H1 (cell line): ENCODE measurements around the gene CIROP. TPM values are rescaled to one million over a fixed set of nuclear protein-coding genes. Genes with fewer than 3 reads are reported as not detected.

Experiments
- CTCF ChIA-PET: fragments of 300-600 bp; sonication (Branson Sonifier 250); formaldehyde crosslinking; loops from one replicate; lab custom pipeline; 2021; ENCODE audit not compliant: partially characterized antibody; lab: Charles Lee
- POLR2A ChIA-PET: fragments of 300-600 bp; sonication (Branson Sonifier 250); formaldehyde crosslinking; loops from one replicate; lab custom pipeline; 2021; ENCODE audit warnings: inconsistent platforms; ENCODE audit not compliant: partially characterized antibody; lab: Charles Lee
- DNase-seq, 2 experiments: peaks; one replicate each; pipeline versions ENCODE4 v3.0.0 to v3.0.0-alpha.2; 2010 to 2022; ENCODE audit warnings: low spot score in 2 of 2, low read depth in 1 of 2, mixed read lengths in 1 of 2
- FAIRE-seq: peaks from 2 replicates; lab custom pipeline; 2011; peaks lifted over from hg19 to GRCh38; lab: Jason Lieb, UNC
- H2AFZ ChIP-seq: 2 replicates; pipeline ENCODE4 v1.8.1; 2012; ENCODE audit warnings: low read length, inconsistent platforms
- H2AK5ac ChIP-seq: 2 replicates; pipeline ENCODE4 v1.6.1; 2013; ENCODE audit warnings: low read depth, low read length
- H2BK120ac ChIP-seq: replicated peaks from 2 replicates; pipeline ENCODE3; 2013; ENCODE audit warnings: low read depth, low read length, inconsistent platforms
- H2BK12ac ChIP-seq: 2 replicates; pipeline ENCODE4 v1.6.1; 2013; ENCODE audit warnings: low read depth, low read length
- H2BK15ac ChIP-seq: 2 replicates; pipeline ENCODE4 v1.6.1; 2013; ENCODE audit warnings: low read length
- H2BK20ac ChIP-seq: 2 replicates; pipeline ENCODE4 v1.6.1; 2013; ENCODE audit warnings: low read length
- H2BK5ac ChIP-seq: 2 replicates; pipeline ENCODE4 v1.6.1; 2013; ENCODE audit warnings: low read depth, low read length
- H3K14ac ChIP-seq: 2 replicates; pipeline ENCODE4 v1.6.1; 2013; ENCODE audit warnings: inconsistent platforms; ENCODE audit not compliant: insufficient read length
- H3K18ac ChIP-seq: 2 replicates; pipeline ENCODE4 v1.6.1; 2013; ENCODE audit warnings: low read length; ENCODE audit errors: extremely low read depth
- H3K23ac ChIP-seq: 2 replicates; pipeline ENCODE4 v1.6.1; 2013; ENCODE audit warnings: inconsistent platforms; ENCODE audit not compliant: insufficient read length
- H3K23me2 ChIP-seq: 2 replicates; pipeline ENCODE4 v1.6.1; 2013; ENCODE audit warnings: low read depth, low read length
- H3K27ac ChIP-seq: 2 replicates; pipeline ENCODE4 v1.6.1; 2011; ENCODE audit warnings: low read depth, low read length, inconsistent platforms
- H3K27me3 ChIP-seq, 4 experiments: replicated peaks in 1 of 4; 1 replicate in 1 of 4; 2 replicates in 3 of 4; pipeline versions ENCODE4 v1.6.1 to v1.8.1; 2011 to 2013; ENCODE audit warnings: low read length in 3 of 4, mild to moderate bottlenecking in 3 of 4, inconsistent platforms in 2 of 4, mixed read lengths in 2 of 4, moderate library complexity in 1 of 4; ENCODE audit not compliant: control insufficient read depth in 3 of 4, insufficient read depth in 3 of 4; ENCODE audit errors: extremely low read depth in 1 of 4
- H3K36me3 ChIP-seq, 4 experiments: 2 replicates each; pipeline versions ENCODE4 v1.6.1 to v1.8.1; 2011 to 2013; ENCODE audit warnings: mild to moderate bottlenecking in 4 of 4, low read length in 3 of 4, moderate library complexity in 2 of 4, control low read depth in 1 of 4, inconsistent platforms in 1 of 4; ENCODE audit not compliant: insufficient read depth in 4 of 4, control insufficient read depth in 2 of 4
- H3K4ac ChIP-seq: replicated peaks from 2 replicates; pipeline ENCODE3; 2013; ENCODE audit warnings: low read length, low read depth, mixed read lengths, inconsistent platforms; ENCODE audit not compliant: insufficient read length
- H3K4me1 ChIP-seq, 4 experiments: replicated peaks in 1 of 4; 1 replicate in 1 of 4; 2 replicates in 3 of 4; pipeline versions ENCODE4 v1.6.1 to v1.8.1; 2011 to 2013; ENCODE audit warnings: low read length in 3 of 4, inconsistent platforms in 2 of 4, mixed read lengths in 1 of 4; ENCODE audit not compliant: insufficient read depth in 4 of 4, control insufficient read depth in 3 of 4
- H3K4me2 ChIP-seq, 2 experiments: 2 replicates each; pipeline versions ENCODE4 v1.6.1 to v1.8.1; 2011 to 2013; ENCODE audit warnings: low read depth in 2 of 2, low read length in 2 of 2, control low read depth in 1 of 2, inconsistent platforms in 1 of 2, mild to moderate bottlenecking in 1 of 2; ENCODE audit not compliant: insufficient read depth in 1 of 2
- H3K4me3 ChIP-seq, 4 experiments: fragments of 200-600, 300-600 bp in 1 of 4; sonication (generic), shearing (Covaris generic), sonication (Bioruptor Twin) in 1 of 4; 2 replicates each; pipeline versions ENCODE4 v1.5.1 to v1.8.1; 2011 to 2016; ENCODE audit warnings: low read length in 4 of 4, low read depth in 3 of 4, control low read depth in 2 of 4, inconsistent platforms in 2 of 4, mild to moderate bottlenecking in 2 of 4, mixed read lengths in 1 of 4, moderate library complexity in 1 of 4; ENCODE audit not compliant: insufficient read depth in 2 of 4; ENCODE audit errors: extremely low read depth in 1 of 4
- H3K56ac ChIP-seq: replicated peaks from 2 replicates; pipeline ENCODE3; 2013; ENCODE audit warnings: low read depth, mild to moderate bottlenecking, mixed read lengths, low read length, inconsistent platforms; ENCODE audit not compliant: insufficient read length
- H3K79me1 ChIP-seq: 2 replicates; pipeline ENCODE4 v1.6.1; 2013; ENCODE audit warnings: low read depth, low read length, control low read depth
- H3K79me2 ChIP-seq, 2 experiments: 2 replicates each; pipeline versions ENCODE4 v1.6.1 to v1.8.1; 2012 to 2013; ENCODE audit warnings: low read length in 2 of 2, mild to moderate bottlenecking in 2 of 2, inconsistent platforms in 1 of 2; ENCODE audit not compliant: insufficient read depth in 2 of 2, control insufficient read depth in 1 of 2
- H3K9ac ChIP-seq, 4 experiments: replicated peaks in 1 of 4; 1 replicate in 1 of 4; 2 replicates in 3 of 4; pipeline versions ENCODE4 v1.6.1 to v1.8.1; 2011 to 2013; ENCODE audit warnings: low read depth in 3 of 4, low read length in 3 of 4, control low read depth in 2 of 4, mild to moderate bottlenecking in 2 of 4, moderate library complexity in 2 of 4, inconsistent platforms in 1 of 4; ENCODE audit errors: extremely low read depth in 1 of 4
- H3K9me3 ChIP-seq, 2 experiments: 2 replicates each; pipeline versions ENCODE4 v1.6.1 to v1.8.1; 2012 to 2013; ENCODE audit warnings: mild to moderate bottlenecking in 2 of 2, moderate library complexity in 2 of 2, control low read depth in 1 of 2, inconsistent platforms in 1 of 2, low read depth in 1 of 2, low read length in 1 of 2, mixed read lengths in 1 of 2; ENCODE audit not compliant: insufficient read depth in 2 of 2
- H4K20me1 ChIP-seq, 2 experiments: replicated peaks in 1 of 2; 2 replicates each; pipeline versions ENCODE3 to v1.8.1; 2011 to 2013; ENCODE audit warnings: inconsistent platforms in 2 of 2, low read length in 2 of 2, mild to moderate bottlenecking in 1 of 2; ENCODE audit not compliant: insufficient read depth in 2 of 2, control insufficient read depth in 1 of 2
- H4K5ac ChIP-seq: 2 replicates; pipeline ENCODE4 v1.6.1; 2013; ENCODE audit warnings: low read length, low read depth, mixed read lengths, inconsistent platforms; ENCODE audit not compliant: insufficient read length
- H4K8ac ChIP-seq: 2 replicates; pipeline ENCODE4 v1.8.0; 2013; ENCODE audit warnings: mild to moderate bottlenecking, moderate library complexity, low read length, inconsistent platforms; ENCODE audit not compliant: insufficient read depth; ENCODE audit errors: extremely low read depth
- H4K91ac ChIP-seq: replicated peaks from 2 replicates; pipeline ENCODE3; 2013; ENCODE audit warnings: low read length, mixed read lengths, inconsistent platforms; ENCODE audit not compliant: insufficient read length
- BACH1 ChIP-seq: IDR thresholded peaks from 2 replicates; pipeline ENCODE4 v1.6.1; 2012; ENCODE audit warnings: low read length, improper control_type of control experiment
- CHD1 ChIP-seq: IDR thresholded peaks from 2 replicates; pipeline ENCODE4 v1.6.1; 2012; ENCODE audit warnings: low read depth, low read length, improper control_type of control experiment
- CREB1 ChIP-seq: IDR thresholded peaks from 2 replicates; pipeline ENCODE4 v1.6.1; 2012; ENCODE audit warnings: inconsistent platforms
- KDM1A ChIP-seq: fragments of 200-600, 300-600 bp; sonication (generic); IDR thresholded peaks from 2 replicates; pipeline ENCODE4 v1.7.1; 2016; ENCODE audit warnings: mild to moderate bottlenecking, low read length, borderline replicate concordance
- POLR2A ChIP-seq, 2 experiments: IDR thresholded peaks; 1 replicate in 1 of 2; 2 replicates in 1 of 2; pipeline ENCODE4 v1.6.1; 2011; ENCODE audit warnings: low read depth in 2 of 2, low read length in 2 of 2, mild to moderate bottlenecking in 2 of 2; ENCODE audit errors: control extremely low read depth in 1 of 2
- SP1 ChIP-seq: IDR thresholded peaks from 2 replicates; pipeline ENCODE4 v1.6.1; 2011; ENCODE audit warnings: low read depth, low read length
- TEAD4 ChIP-seq: IDR thresholded peaks from 2 replicates; pipeline ENCODE4 v1.6.1; 2012; ENCODE audit warnings: low read depth, low read length, inconsistent platforms, mixed read lengths
- USF2 ChIP-seq: IDR thresholded peaks from 2 replicates; pipeline ENCODE4 v1.6.1; 2011; ENCODE audit warnings: low read length, improper control_type of control experiment
- WGBS, 2 experiments: shearing (Covaris generic) in 1 of 2; methylation state at CpG; one replicate each; pipeline versions ENCODE4 v1.1.6 to v1.1.7; 2013 to 2015; ENCODE audit warnings: low lambda C conversion rate in 2 of 2, mixed read lengths in 2 of 2, inconsistent platforms in 1 of 2, low coverage in 1 of 2, missing lambda C conversion rate in 1 of 2; ENCODE audit not compliant: insufficient replicate concordance in 2 of 2, insufficient coverage in 1 of 2, insufficient read length in 1 of 2; ENCODE audit errors: extremely low coverage in 1 of 2, missing lambda C conversion rate in 1 of 2; 5-methylcytosine and 5-hydroxymethylcytosine counted together
- polyA plus RNA-seq, 7 experiments: library from polyadenylated mRNA; depleted of rRNA in 3 of 7; stranded (reverse) in 5 of 7; unstranded in 2 of 7; fragments of >200 nt in 5 of 7; fragments of 200-250 nt in 2 of 7; gene quantifications; 1 replicate in 5 of 7; 2 replicates in 1 of 7; 4 replicates in 1 of 7; pipeline versions ENCODE4 v1.2.1 to v1.2.3, GENCODE V29; 2011 to 2013; ENCODE audit warnings: missing spikeins in 2 of 7, mixed read lengths in 2 of 7
- total RNA-seq: library from RNA; stranded (reverse); fragmentation: NEBNext Ultra II Directional; extraction: Animal tissue kit (Norgen Biotek cat#: 25700); gene quantifications from 2 replicates; pipeline ENCODE4 v1.2.1, GENCODE V29; 2021

CIROP gene
- total and polyA plus RNA-seq, 2 of the 8 experiments (the other 6 are each of a cell fraction or from before 2014, with no cell fraction given) = 0.06 TPM; not detected in 1

GRCh38 chr14:23121361-23121771, 16.6 kb upstream of the CIROP start:
- WGBS, 2 experiments = 70% methylated on average over 6 of the region's 6 CpGs; no CpG with 5 or more reads in 1 of the 2 experiments
- Histone ChIP-seq H3K27me3 (no peaks in the 10 kb centered on the region), H3K4ac (no peak overlapping the region), H3K36me3 (no peaks in the 10 kb centered on the region), H3K23ac (no peak overlapping the region), H3K4me2 (0 out of 4 replicates have a peak overlapping the region, but pooled peaks of 1 of the 2 experiments have one; percentile 21), H3K23me2 (no peaks in the 10 kb centered on the region), H3K79me1 (no peaks in the 10 kb centered on the region), H4K8ac (no peak overlapping the region), H3K27ac (no peak overlapping the region), H2AK5ac (no peak overlapping the region), H3K4me1 (peaks cover 0 to 11% (median 5%) of the 10 kb centered on the region in 4 experiments; a peak in 5 of 7 replicates), H3K79me2 (no peaks in the 10 kb centered on the region), H3K18ac (no peak overlapping the region), H2BK20ac (no peak overlapping the region), H2AFZ (no peak overlapping the region), H4K5ac (no peak overlapping the region), H3K56ac (no peak overlapping the region), H2BK15ac (no peak overlapping the region), H3K14ac (no peak overlapping the region), H4K20me1 (no peaks in the 10 kb centered on the region)
- DNase-seq (no peak), FAIRE-seq (no peak)
- POLR2A ChIA-PET = interaction anchor here (0.8 to 2.1 kb wide), 10 partner anchors 8 to 68 kb away, joined by 3 to 13 read pairs (median 4); partner anchors contain the start of genes ACIN1, C14orf119 and SLC7A8
- TF ChIP-seq BACH1 (no peak), KDM1A (no peak), POLR2A (IDR thresholded peaks at IDR 0.05; ENCODE audit: control extremely low read depth in 1 of 2, low read depth in 2 of 2, low read length in 2 of 2) (no peak), CREB1 (no peak), TEAD4 (no peak), SP1 (no peak), CHD1 (no peak), USF2 (no peak)
- TF ChIP-seq, all 59 proteins: peak for 0
- Histone ChIP-seq H3K9ac (no peak overlapping the region), H2BK12ac (no peak overlapping the region), H3K9me3 (no peaks in the 10 kb centered on the region; a peak in 1 of 4 replicates), H2BK120ac (no peak overlapping the region), H4K91ac (no peak overlapping the region), H3K4me3 (no peak overlapping the region), H2BK5ac (no peak overlapping the region)
- CTCF ChIA-PET = interaction anchor here (0.6 to 11.8 kb wide), 51 partner anchors 8 to 315 kb away, joined by 3 to 290 read pairs (median 5); partner anchors contain the start of genes ACIN1, BCL2L2, C14orf119 and HOMEZ
